ENCODE data around the gene CXCR6. TPM values are rescaled to one million over a fixed set of nuclear protein-coding genes. Genes with fewer than 3 reads are reported as not detected.

The CXCR6 gene
- total RNA-seq, 2 donors from 2014 or later: not detected

- Mint-ChIP-seq H3K4me1 (no peaks in the 10 kb centered on the region), H3K27ac (no peak overlapping the region), H3K9me3 (no peaks in the 10 kb centered on the region), H3K4me3 (no peak overlapping the region), H3K27me3 (ENCODE audit: insufficient read depth) (no peaks in the 10 kb centered on the region), H3K36me3 (ENCODE audit: low read depth) (peaks cover 64% of the 10 kb centered on the region)
- 90 to 94% methylated on average over 2 to 6 of the region's 6 CpGs for WGBS, 2 experiments (ENCODE audit: insufficient coverage in 1 of 2, insufficient read length in 1 of 2)
- no peak for TF ChIP-seq CTCF (conservative IDR thresholded peaks at IDR 0.05)
- Histone ChIP-seq H3K9me3 (ENCODE audit: control insufficient read depth, low read length) (no peaks in the 10 kb centered on the region), H3K36me3 (ENCODE audit: control insufficient read depth, insufficient read depth, low read length) (peaks cover 75% of the 10 kb centered on the region), H3K4me3 (ENCODE audit: low read length) (no peak overlapping the region), H3K27ac (ENCODE audit: low read depth, low read length) (no peak overlapping the region), H3K27me3 (ENCODE audit: control insufficient read depth, insufficient read depth, low read length, poor library complexity, severe bottlenecking) (no peaks in the 10 kb centered on the region), H3K4me1 (ENCODE audit: control insufficient read depth, insufficient read depth, low read length) (no peaks in the 10 kb centered on the region), H3K9ac (ENCODE audit: extremely low read depth, low read length, poor library complexity, severe bottlenecking) (no peak overlapping the region)
- DNase-seq: no peak
These were observed 7.7 kb downstream of the CXCR6 start for GRCh38 chr3:45950686-45951600.

- peaks cover 61% of the 10 kb centered on the region for H3K36me3 Mint-ChIP-seq (ENCODE audit: low read depth)
- H3K4me3 ChIP-seq (ENCODE audit: low read length): no peak overlapping the region
These were observed 8.7 kb downstream of the CXCR6 start for GRCh38 chr3:45951946-45952345.

GRCh38 chr3:45952456-45952855 lies 9.2 kb downstream of the CXCR6 start:
- Mint-ChIP-seq H3K4me3 (no peak overlapping the region), H3K4me1 (no peaks in the 10 kb centered on the region), H3K9me3 (no peaks in the 10 kb centered on the region), H3K27me3 (ENCODE audit: insufficient read depth) (no peaks in the 10 kb centered on the region), H3K27ac (no peak overlapping the region), H3K36me3 (ENCODE audit: low read depth) (peaks cover 61% of the 10 kb centered on the region)
- H3K27me3 ChIP-seq (ENCODE audit: control insufficient read depth, insufficient read depth, low read length, poor library complexity, severe bottlenecking): no peaks in the 10 kb centered on the region
- no peak for TF ChIP-seq CTCF (conservative IDR thresholded peaks at IDR 0.05)
- H3K36me3 ChIP-seq (ENCODE audit: control insufficient read depth, insufficient read depth, low read length): peaks cover 75% of the 10 kb centered on the region
- no peak for DNase-seq
- H3K4me3 ChIP-seq (ENCODE audit: low read length): no peak overlapping the region
- H3K27ac ChIP-seq (ENCODE audit: low read depth, low read length): no peak overlapping the region
- no peak overlapping the region for H3K9ac ChIP-seq (ENCODE audit: extremely low read depth, low read length, poor library complexity, severe bottlenecking)
- H3K9me3 ChIP-seq (ENCODE audit: control insufficient read depth, low read length): no peaks in the 10 kb centered on the region
- WGBS, 2 experiments (ENCODE audit: insufficient coverage in 1 of 2, insufficient read length in 1 of 2): 80 to 83% methylated on average over 3 to 4 of the region's 4 CpGs
- no peaks in the 10 kb centered on the region for H3K4me1 ChIP-seq (ENCODE audit: control insufficient read depth, insufficient read depth, low read length)

More at GRCh38 chr3:45951946-45952345, 8.7 kb downstream of the CXCR6 start:
- no peaks in the 10 kb centered on the region for H3K4me1 ChIP-seq (ENCODE audit: control insufficient read depth, insufficient read depth, low read length)
- TF ChIP-seq CTCF (conservative IDR thresholded peaks at IDR 0.05): no peak
- H3K9ac ChIP-seq (ENCODE audit: extremely low read depth, low read length, poor library complexity, severe bottlenecking): no peak overlapping the region
- Mint-ChIP-seq H3K9me3 (no peaks in the 10 kb centered on the region), H3K4me3 (no peak overlapping the region), H3K4me1 (no peaks in the 10 kb centered on the region), H3K27me3 (ENCODE audit: insufficient read depth) (no peaks in the 10 kb centered on the region), H3K27ac (no peak overlapping the region)
- H3K36me3 ChIP-seq (ENCODE audit: control insufficient read depth, insufficient read depth, low read length): peaks cover 75% of the 10 kb centered on the region
- 92 to 95% methylated on average over 5 to 6 of the region's 6 CpGs for WGBS, 2 experiments (ENCODE audit: insufficient coverage in 1 of 2, insufficient read length in 1 of 2)
- no peak overlapping the region for H3K27ac ChIP-seq (ENCODE audit: low read depth, low read length)
- no peaks in the 10 kb centered on the region for H3K27me3 ChIP-seq (ENCODE audit: control insufficient read depth, insufficient read depth, low read length, poor library complexity, severe bottlenecking)
- DNase-seq: no peak
- no peaks in the 10 kb centered on the region for H3K9me3 ChIP-seq (ENCODE audit: control insufficient read depth, low read length)

All from endodermal cell (in vitro differentiated cells).